Right atrium auricular region (tissue), 2 donors: ENCODE measurements around the gene ST7. TPM values are rescaled to one million over a fixed set of nuclear protein-coding genes. Genes with fewer than 3 reads are reported as not detected.
A peak's percentile ranks its signal among the peaks of the same experiment; 100 is the strongest.

Source experiments
- DNase-seq: peaks from one replicate; pipeline ENCODE4 v3.0.0-alpha.2; 2019; ENCODE audit warnings: low spot score
- H3K27ac ChIP-seq, 2 donors: fragments of 200-600 bp; sonication (generic); 1 replicate in 1 of 2; 2 replicates in 1 of 2; pipeline ENCODE4 v1.5.1; 2016 to 2019
- H3K27me3 ChIP-seq, 2 donors: fragments of 200-600 bp; sonication (generic); one replicate each; pipeline versions ENCODE4 v1.5.1 to v1.6.0; 2017 to 2019
- H3K36me3 ChIP-seq: fragments of 200-600 bp; sonication (generic); one replicate; pipeline ENCODE4 v1.5.1; 2016
- H3K4me1 ChIP-seq, 2 donors: fragments of 200-600 bp; sonication (generic); one replicate each; pipeline versions ENCODE4 v1.5.1 to v1.6.0; 2017 to 2019
- H3K4me3 ChIP-seq, 2 donors: fragments of 200-600 bp; sonication (generic); 1 replicate in 1 of 2; 2 replicates in 1 of 2; pipeline ENCODE4 v1.5.1; 2017 to 2019; ENCODE audit warnings: mild to moderate bottlenecking in 1 of 2, moderate library complexity in 1 of 2
- H3K9me3 ChIP-seq, 2 donors: fragments of 200-600 bp; sonication (generic); one replicate each; pipeline ENCODE4 v1.5.1; 2019
- CTCF ChIP-seq, 2 donors: fragments of 200-600 bp; sonication (generic); IDR thresholded peaks; one replicate each; pipeline ENCODE4 v1.5.1; 2019; ENCODE audit warnings: antibody characterized with exemption in 2 of 2
- total RNA-seq, 2 donors: library from RNA; depleted of rRNA; stranded (reverse); fragments of >200 nt; gene quantifications; one replicate each; pipeline ENCODE4 v1.1.0, GENCODE V29; 2016

ST7 gene
- total RNA-seq, 2 donors from 2014 or later = 45.4 to 48.1 TPM

GRCh38 chr7:116951366-116952292, 1.7 kb upstream of the ST7 start:
- no peak overlapping the region for H3K4me3 ChIP-seq
- no peak for DNase-seq
- H3K9me3 ChIP-seq = no peaks in the 10 kb centered on the region
- no peak for TF ChIP-seq CTCF (IDR thresholded peaks at IDR 0.05)
- peaks cover 0 to 42% of the 10 kb centered on the region in 2 donors for H3K4me1 ChIP-seq
- H3K27ac ChIP-seq = peak overlapping the region; percentile 100
- H3K36me3 ChIP-seq = no peaks in the 10 kb centered on the region
- H3K27me3 ChIP-seq = no peaks in the 10 kb centered on the region

- peak; percentile 81 for DNase-seq
- Histone ChIP-seq H3K4me1 (peaks cover 0 to 46% of the 10 kb centered on the region in 2 donors), H3K4me3 (peak overlapping the region; percentile 90 to 96), H3K9me3 (no peaks in the 10 kb centered on the region), H3K36me3 (no peaks in the 10 kb centered on the region), H3K27ac (peak overlapping the region; percentile 100), H3K27me3 (no peaks in the 10 kb centered on the region)
- TF ChIP-seq CTCF (IDR thresholded peaks at IDR 0.05) = no peak
Observed at GRCh38 chr7:116952635-116953371, 498 bp upstream of the ST7 start.

GRCh38 chr7:116953906-116954838, 871 bp downstream of the ST7 start:
- Histone ChIP-seq H3K4me1 (peaks cover 0 to 40% of the 10 kb centered on the region in 2 donors), H3K27ac (peak overlapping the region; percentile 100), H3K36me3 (no peaks in the 10 kb centered on the region), H3K4me3 (peak overlapping the region; percentile 90 to 96), H3K27me3 (no peaks in the 10 kb centered on the region), H3K9me3 (no peaks in the 10 kb centered on the region)
- no peak for TF ChIP-seq CTCF (IDR thresholded peaks at IDR 0.05)
- DNase-seq = no peak

- no peak for DNase-seq
- Histone ChIP-seq H3K27me3 (no peaks in the 10 kb centered on the region), H3K9me3 (no peaks in the 10 kb centered on the region), H3K27ac (peak overlapping the region; percentile 100), H3K36me3 (no peaks in the 10 kb centered on the region), H3K4me1 (peaks cover 0 to 40% of the 10 kb centered on the region in 2 donors), H3K4me3 (peak overlapping the region in 1 of 2 donors; percentile 96)
- TF ChIP-seq CTCF (IDR thresholded peaks at IDR 0.05) = no peak
Observed at GRCh38 chr7:116955340-116955739, 2.0 kb downstream of the ST7 start.

- Histone ChIP-seq H3K4me1 (peaks cover 0 to 40% of the 10 kb centered on the region in 2 donors), H3K9me3 (no peaks in the 10 kb centered on the region), H3K36me3 (no peaks in the 10 kb centered on the region), H3K4me3 (no peak overlapping the region), H3K27me3 (no peaks in the 10 kb centered on the region), H3K27ac (peak overlapping the region; percentile 100)
- TF ChIP-seq CTCF (IDR thresholded peaks at IDR 0.05) = no peak
- DNase-seq = no peak
Observed at GRCh38 chr7:116955801-116956476, 2.6 kb downstream of the ST7 start.
